ENCODE data around the gene THBS3.
"Not testable (repeated sequence)": the region's sequence is repeated elsewhere in the genome, so short reads cannot be mapped to it uniquely, and the experiment has no call there.

DNA sequence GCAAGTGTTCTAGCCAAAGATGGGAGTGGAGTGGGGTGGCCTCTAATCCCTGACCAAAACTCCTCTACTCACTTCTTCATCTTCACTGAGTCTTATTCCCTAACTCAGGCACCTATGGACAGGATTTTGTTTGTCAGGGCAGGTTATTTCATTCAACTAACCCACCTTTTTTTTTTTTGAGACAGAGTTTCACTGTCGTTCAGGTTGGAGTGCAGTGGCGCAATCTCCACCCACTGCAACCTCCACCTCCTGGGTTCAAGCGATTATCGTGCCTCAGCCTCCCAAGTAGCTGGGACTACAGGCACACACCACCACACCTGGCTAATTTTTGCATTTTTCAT, 39.6 kb downstream of the THBS3 start:
- not testable (repeated sequence) for TF ChIP-seq CREB1 (IDR thresholded peaks at IDR 0.05; ENCODE audit: low read depth); YY1 (IDR thresholded peaks at IDR 0.05; ENCODE audit: low read depth); TAF1 (IDR thresholded peaks at IDR 0.05; ENCODE audit: low read depth); ZBTB7A (IDR thresholded peaks at IDR 0.05; ENCODE audit: low read depth); FOXM1 (IDR thresholded peaks at IDR 0.05; ENCODE audit: borderline replicate concordance, low read depth); EP300 (IDR thresholded peaks at IDR 0.05; ENCODE audit: borderline replicate concordance); TEAD4 (IDR thresholded peaks at IDR 0.05); EGR1 (IDR thresholded peaks at IDR 0.05); TCF12 (IDR thresholded peaks at IDR 0.05; ENCODE audit: low read depth); NFIC (IDR thresholded peaks at IDR 0.05)
- TF ChIP-seq, protein P1, sequence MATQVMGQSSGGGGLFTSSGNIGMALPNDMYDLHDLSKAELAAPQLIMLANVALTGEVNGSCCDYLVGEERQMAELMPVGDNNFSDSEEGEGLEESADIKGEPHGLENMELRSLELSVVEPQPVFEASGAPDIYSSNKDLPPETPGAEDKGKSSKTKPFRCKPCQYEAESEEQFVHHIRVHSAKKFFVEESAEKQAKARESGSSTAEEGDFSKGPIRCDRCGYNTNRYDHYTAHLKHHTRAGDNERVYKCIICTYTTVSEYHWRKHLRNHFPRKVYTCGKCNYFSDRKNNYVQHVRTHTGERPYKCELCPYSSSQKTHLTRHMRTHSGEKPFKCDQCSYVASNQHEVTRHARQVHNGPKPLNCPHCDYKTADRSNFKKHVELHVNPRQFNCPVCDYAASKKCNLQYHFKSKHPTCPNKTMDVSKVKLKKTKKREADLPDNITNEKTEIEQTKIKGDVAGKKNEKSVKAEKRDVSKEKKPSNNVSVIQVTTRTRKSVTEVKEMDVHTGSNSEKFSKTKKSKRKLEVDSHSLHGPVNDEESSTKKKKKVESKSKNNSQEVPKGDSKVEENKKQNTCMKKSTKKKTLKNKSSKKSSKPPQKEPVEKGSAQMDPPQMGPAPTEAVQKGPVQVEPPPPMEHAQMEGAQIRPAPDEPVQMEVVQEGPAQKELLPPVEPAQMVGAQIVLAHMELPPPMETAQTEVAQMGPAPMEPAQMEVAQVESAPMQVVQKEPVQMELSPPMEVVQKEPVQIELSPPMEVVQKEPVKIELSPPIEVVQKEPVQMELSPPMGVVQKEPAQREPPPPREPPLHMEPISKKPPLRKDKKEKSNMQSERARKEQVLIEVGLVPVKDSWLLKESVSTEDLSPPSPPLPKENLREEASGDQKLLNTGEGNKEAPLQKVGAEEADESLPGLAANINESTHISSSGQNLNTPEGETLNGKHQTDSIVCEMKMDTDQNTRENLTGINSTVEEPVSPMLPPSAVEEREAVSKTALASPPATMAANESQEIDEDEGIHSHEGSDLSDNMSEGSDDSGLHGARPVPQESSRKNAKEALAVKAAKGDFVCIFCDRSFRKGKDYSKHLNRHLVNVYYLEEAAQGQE (IDR thresholded peaks at IDR 0.05; ENCODE audit: low read depth) = not testable (repeated sequence)
- TF ChIP-seq, protein P2, sequence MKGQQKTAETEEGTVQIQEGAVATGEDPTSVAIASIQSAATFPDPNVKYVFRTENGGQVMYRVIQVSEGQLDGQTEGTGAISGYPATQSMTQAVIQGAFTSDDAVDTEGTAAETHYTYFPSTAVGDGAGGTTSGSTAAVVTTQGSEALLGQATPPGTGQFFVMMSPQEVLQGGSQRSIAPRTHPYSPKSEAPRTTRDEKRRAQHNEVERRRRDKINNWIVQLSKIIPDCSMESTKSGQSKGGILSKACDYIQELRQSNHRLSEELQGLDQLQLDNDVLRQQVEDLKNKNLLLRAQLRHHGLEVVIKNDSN (IDR thresholded peaks at IDR 0.05) = not testable (repeated sequence)
- peak; percentile 25; the same call in 1 of the 2 replicates for TF ChIP-seq CEBPB (IDR thresholded peaks at IDR 0.05)
- TF ChIP-seq, protein P3, sequence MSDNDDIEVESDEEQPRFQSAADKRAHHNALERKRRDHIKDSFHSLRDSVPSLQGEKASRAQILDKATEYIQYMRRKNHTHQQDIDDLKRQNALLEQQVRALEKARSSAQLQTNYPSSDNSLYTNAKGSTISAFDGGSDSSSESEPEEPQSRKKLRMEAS (IDR thresholded peaks at IDR 0.05) = not testable (repeated sequence)
